Mesodermal cell (in vitro differentiated cells): ENCODE measurements around the gene NDST3.
"Not testable (repeated sequence)": the region's sequence is repeated elsewhere in the genome, so short reads cannot be mapped to it uniquely, and the experiment has no call there.

Source experiments
- H3K27ac ChIP-seq: 2 replicates; pipeline ENCODE4 v1.7.0; 2013; ENCODE audit warnings: mild to moderate bottlenecking, low read depth, low read length, moderate library complexity; ENCODE audit not compliant: severe bottlenecking
- H3K36me3 ChIP-seq: 2 replicates; pipeline ENCODE4 v1.7.1; 2013; ENCODE audit warnings: mild to moderate bottlenecking, low read length, moderate library complexity; ENCODE audit not compliant: control insufficient read depth, insufficient read depth
- H3K4me1 ChIP-seq: one replicate; pipeline ENCODE4 v1.7.1; 2013; ENCODE audit warnings: mild to moderate bottlenecking, low read length; ENCODE audit not compliant: insufficient read depth, control insufficient read depth, poor library complexity, severe bottlenecking
- H3K4me3 ChIP-seq: 2 replicates; pipeline ENCODE4 v1.7.0; 2013; ENCODE audit warnings: low read length, control low read depth, mild to moderate bottlenecking; ENCODE audit not compliant: insufficient read depth, poor library complexity, severe bottlenecking; ENCODE audit errors: extremely low read depth
- H3K9me3 ChIP-seq: 2 replicates; pipeline ENCODE4 v1.7.1; 2013; ENCODE audit warnings: mild to moderate bottlenecking, low read length, moderate library complexity; ENCODE audit not compliant: control insufficient read depth
- WGBS, 2 experiments: methylation state at CpG; one replicate each; pipeline ENCODE4 v1.1.5; 2013; ENCODE audit warnings: missing lambda C conversion rate in 2 of 2; ENCODE audit not compliant: insufficient coverage in 2 of 2; 5-methylcytosine and 5-hydroxymethylcytosine counted together

The NDST3 gene

GRCh38 chr4:118226311-118227010, 192.2 kb downstream of the NDST3 start:
- no peak overlapping the region for H3K27ac ChIP-seq
- no peaks in the 10 kb centered on the region for H3K36me3 ChIP-seq
- no peak overlapping the region for H3K4me3 ChIP-seq
- 90 to 91% methylated on average over 4 of the region's 7 CpGs for WGBS, 2 experiments
- H3K4me1 ChIP-seq = no peaks in the 10 kb centered on the region
- H3K9me3 ChIP-seq = no peaks in the 10 kb centered on the region

GRCh38 chr4:118235566-118236120, 201.4 kb downstream of the NDST3 start:
- no peak overlapping the region for H3K4me3 ChIP-seq
- no peaks in the 10 kb centered on the region for H3K9me3 ChIP-seq
- WGBS, 2 experiments = 100% methylated on average over 1 of the region's 1 CpG; no CpG with 5 or more reads in 1 of the 2 experiments
- H3K4me1 ChIP-seq = no peaks in the 10 kb centered on the region
- H3K27ac ChIP-seq = no peak overlapping the region
- H3K36me3 ChIP-seq = no peaks in the 10 kb centered on the region

- no peaks in the 10 kb centered on the region for H3K36me3 ChIP-seq
- no peaks in the 10 kb centered on the region for H3K9me3 ChIP-seq
- H3K27ac ChIP-seq = no peak overlapping the region
- H3K4me3 ChIP-seq = no peak overlapping the region
- WGBS, 2 experiments = 80 to 100% methylated on average over 1 of the region's 2 CpGs
- H3K4me1 ChIP-seq = no peaks in the 10 kb centered on the region
Measured at GRCh38 chr4:118237531-118237930, 203.2 kb downstream of the NDST3 start.

- Histone ChIP-seq H3K4me1 (no peaks in the 10 kb centered on the region), H3K27ac (no peak overlapping the region), H3K4me3 (no peak overlapping the region), H3K36me3 (no peaks in the 10 kb centered on the region), H3K9me3 (no peaks in the 10 kb centered on the region)
- WGBS, 2 experiments = 89% methylated on average over 1 of the region's 3 CpGs; no CpG with 5 or more reads in 1 of the 2 experiments
Measured at GRCh38 chr4:118249890-118250289, 215.6 kb downstream of the NDST3 start.

- H3K4me1 ChIP-seq = no peaks in the 10 kb centered on the region
- no peak overlapping the region for H3K4me3 ChIP-seq
- H3K27ac ChIP-seq = no peak overlapping the region
- no peaks in the 10 kb centered on the region for H3K36me3 ChIP-seq
- no peaks in the 10 kb centered on the region for H3K9me3 ChIP-seq
Measured at GRCh38 chr4:118254368-118254767, 220.1 kb downstream of the NDST3 start.

GRCh38 chr4:118259111-118259510, 224.8 kb downstream of the NDST3 start:
- no peaks in the 10 kb centered on the region for H3K9me3 ChIP-seq
- no peak overlapping the region for H3K4me3 ChIP-seq
- no peak overlapping the region for H3K27ac ChIP-seq
- WGBS, 2 experiments = 81 to 95% methylated on average over 3 of the region's 3 CpGs
- no peaks in the 10 kb centered on the region for H3K36me3 ChIP-seq
- H3K4me1 ChIP-seq = no peaks in the 10 kb centered on the region

GRCh38 chr4:118260309-118260708, 226.0 kb downstream of the NDST3 start:
- 100% methylated on average over 1 of the region's 2 CpGs for WGBS, 2 experiments
- no peaks in the 10 kb centered on the region for H3K36me3 ChIP-seq
- no peaks in the 10 kb centered on the region for H3K4me1 ChIP-seq

GRCh38 chr4:118264096-118264495, 229.8 kb downstream of the NDST3 start:
- Histone ChIP-seq H3K36me3 (no peaks in the 10 kb centered on the region), H3K4me3 (no peak overlapping the region), H3K4me1 (no peaks in the 10 kb centered on the region), H3K27ac (no peak overlapping the region), H3K9me3 (no peaks in the 10 kb centered on the region)
- 89 to 91% methylated on average over 3 of the region's 3 CpGs for whole genome bisulfite sequencing, 2 experiments

More at GRCh38 chr4:118260309-118260708, 226.0 kb downstream of the NDST3 start:
- Histone ChIP-seq H3K4me3 (no peak overlapping the region), H3K27ac (no peak overlapping the region), H3K9me3 (no peaks in the 10 kb centered on the region)

GRCh38 chr4:118265312-118266144, 231.2 kb downstream of the NDST3 start:
- no peaks in the 10 kb centered on the region for H3K4me1 ChIP-seq
- H3K27ac ChIP-seq = no peak overlapping the region
- H3K9me3 ChIP-seq = no peaks in the 10 kb centered on the region
- H3K36me3 ChIP-seq = no peaks in the 10 kb centered on the region
- 85 to 86% methylated on average over 47 to 54 of the region's 64 CpGs for WGBS, 2 experiments
- H3K4me3 ChIP-seq = peak overlapping the region; percentile 18

- not testable (repeated sequence) for H3K27ac ChIP-seq, H3K9me3 ChIP-seq, H3K4me3 ChIP-seq, H3K4me1 ChIP-seq, H3K36me3 ChIP-seq
- WGBS, 2 experiments = 90 to 95% methylated on average over 4 of the region's 4 CpGs
Measured at GRCh38 chr4:118266145-118266496, 231.8 kb downstream of the NDST3 start.

GRCh38 chr4:118268780-118269179, 234.5 kb downstream of the NDST3 start:
- no peak overlapping the region for H3K4me3 ChIP-seq
- no peaks in the 10 kb centered on the region for H3K4me1 ChIP-seq
- H3K36me3 ChIP-seq = no peaks in the 10 kb centered on the region
- H3K9me3 ChIP-seq = no peaks in the 10 kb centered on the region
- WGBS, 2 experiments = 88 to 89% methylated on average over 3 of the region's 3 CpGs
- H3K27ac ChIP-seq = no peak overlapping the region
